H9 (cell line): Measurements from ENCODE around the gene FMC1. TPM values are rescaled to one million over a fixed set of nuclear protein-coding genes. Genes with fewer than 3 reads are reported as not detected.
A peak's percentile ranks its signal among the peaks of the same experiment; 100 is the strongest.

Experiments
- DNase-seq: peaks from one replicate; pipeline ENCODE4 v3.0.0-alpha.2; 2017
- H2AFZ ChIP-seq: one replicate; pipeline ENCODE4 v1.6.1; 2013; ENCODE audit warnings: mild to moderate bottlenecking, low read length, control low read depth, moderate library complexity
- H2AK5ac ChIP-seq: 2 replicates; pipeline ENCODE4 v1.6.1; 2013; ENCODE audit warnings: low read length, control low read depth, mixed read lengths; ENCODE audit not compliant: insufficient read length
- H2BK120ac ChIP-seq: one replicate; pipeline ENCODE4 v1.6.1; 2013; ENCODE audit warnings: low read depth, mild to moderate bottlenecking, low read length, control low read depth, inconsistent platforms; ENCODE audit not compliant: poor library complexity, severe bottlenecking
- H2BK12ac ChIP-seq: 2 replicates; pipeline ENCODE4 v1.6.1; 2013; ENCODE audit warnings: low read length, control low read depth, mixed read lengths, low read depth; ENCODE audit not compliant: insufficient read length
- H2BK15ac ChIP-seq: 2 replicates; pipeline ENCODE4 v1.6.1; 2013; ENCODE audit warnings: low read depth, low read length, control low read depth
- H2BK20ac ChIP-seq: one replicate; pipeline ENCODE4 v1.6.1; 2013; ENCODE audit warnings: low read depth, mild to moderate bottlenecking, low read length, control low read depth, inconsistent platforms; ENCODE audit not compliant: poor library complexity, severe bottlenecking
- H2BK5ac ChIP-seq: 2 replicates; pipeline ENCODE4 v1.6.1; 2013; ENCODE audit warnings: low read length, control low read depth, mixed read lengths; ENCODE audit not compliant: insufficient read length
- H3K14ac ChIP-seq: 2 replicates; pipeline ENCODE4 v1.6.1; 2013; ENCODE audit warnings: low read length, control low read depth; ENCODE audit not compliant: insufficient read depth
- H3K18ac ChIP-seq: 2 replicates; pipeline ENCODE4 v1.6.1; 2013; ENCODE audit warnings: low read depth, mild to moderate bottlenecking, mixed read lengths, low read length, control low read depth; ENCODE audit not compliant: insufficient read length
- H3K23ac ChIP-seq: 2 replicates; pipeline ENCODE4 v1.6.1; 2013; ENCODE audit warnings: low read length, control low read depth, mixed read lengths, low read depth; ENCODE audit not compliant: insufficient read length
- H3K23me2 ChIP-seq: 2 replicates; pipeline ENCODE4 v1.6.1; 2013; ENCODE audit warnings: low read depth, mild to moderate bottlenecking, mixed read lengths, low read length, control low read depth; ENCODE audit not compliant: insufficient read length, poor library complexity, severe bottlenecking
- H3K27ac ChIP-seq: 2 replicates; pipeline ENCODE4 v1.5.1; 2013; ENCODE audit warnings: low read length, control low read depth, mixed read lengths, low read depth; ENCODE audit not compliant: insufficient read length
- H3K27me3 ChIP-seq: 2 replicates; pipeline ENCODE4 v1.6.1; 2013; ENCODE audit warnings: low read length, control low read depth, inconsistent platforms; ENCODE audit not compliant: insufficient read depth
- H3K4ac ChIP-seq: 2 replicates; pipeline ENCODE4 v1.6.1; 2013; ENCODE audit warnings: low read depth, mild to moderate bottlenecking, control low read depth, inconsistent platforms, low read length, moderate library complexity
- H3K4me1 ChIP-seq: 2 replicates; pipeline ENCODE4 v1.6.1; 2013; ENCODE audit warnings: low read length, control low read depth, inconsistent platforms; ENCODE audit not compliant: insufficient read depth
- H3K4me2 ChIP-seq: 2 replicates; pipeline ENCODE4 v1.6.1; 2013; ENCODE audit warnings: low read length, control low read depth, mixed read lengths; ENCODE audit not compliant: insufficient read length, insufficient read depth
- H3K56ac ChIP-seq: 2 replicates; pipeline ENCODE4 v1.6.1; 2013; ENCODE audit warnings: low read depth, mild to moderate bottlenecking, mixed read lengths, low read length, control low read depth; ENCODE audit not compliant: insufficient read length
- H3K79me1 ChIP-seq: 2 replicates; pipeline ENCODE4 v1.6.1; 2013; ENCODE audit warnings: low read depth, mild to moderate bottlenecking, moderate library complexity, low read length, control low read depth, inconsistent platforms; ENCODE audit not compliant: insufficient read depth, poor library complexity, severe bottlenecking
- H3K79me2 ChIP-seq: 2 replicates; pipeline ENCODE4 v1.6.1; 2013; ENCODE audit warnings: low read length, control low read depth, inconsistent platforms; ENCODE audit not compliant: insufficient read depth
- H3K9ac ChIP-seq: 2 replicates; pipeline ENCODE4 v1.6.1; 2013; ENCODE audit warnings: low read length, control low read depth, mixed read lengths; ENCODE audit not compliant: insufficient read length; ENCODE audit errors: extremely low read depth
- H3K9me3 ChIP-seq: one replicate; pipeline ENCODE4 v1.6.1; 2013; ENCODE audit warnings: low read depth, low read length, inconsistent platforms; ENCODE audit not compliant: control insufficient read depth
- H3T11ph ChIP-seq: one replicate; pipeline ENCODE4 v1.6.1; 2013; ENCODE audit warnings: mild to moderate bottlenecking, low read length, control low read depth, inconsistent platforms
- H4K20me1 ChIP-seq: one replicate; pipeline ENCODE4 v1.6.1; 2013; ENCODE audit not compliant: control insufficient read depth, insufficient read length, insufficient read depth
- H4K5ac ChIP-seq: 2 replicates; pipeline ENCODE4 v1.6.1; 2013; ENCODE audit warnings: low read depth, mild to moderate bottlenecking, mixed read lengths, low read length, control low read depth; ENCODE audit not compliant: insufficient read length
- H4K8ac ChIP-seq: replicated peaks from 2 replicates; pipeline ENCODE4 v1.6.1; 2013; ENCODE audit warnings: low read length, control low read depth, mixed read lengths, low read depth; ENCODE audit not compliant: insufficient read length
- H4K91ac ChIP-seq: 2 replicates; pipeline ENCODE4 v1.6.1; 2013; ENCODE audit warnings: low read depth, mild to moderate bottlenecking, moderate library complexity, mixed read lengths, low read length, control low read depth; ENCODE audit not compliant: insufficient read length
- H3K27ac Mint-ChIP-seq, 3 experiments: 2 replicates in 2 of 3; 3 replicates in 1 of 3; pipeline ENCODE4 v1.8.0; 2020 to 2021; ENCODE audit warnings: mixed read lengths in 3 of 3, mild to moderate bottlenecking in 1 of 3, moderate library complexity in 1 of 3
- H3K27me3 Mint-ChIP-seq: 2 replicates; pipeline ENCODE4 v1.8.0; 2021; ENCODE audit warnings: low read depth, mild to moderate bottlenecking, moderate library complexity, mixed read lengths
- H3K36me3 Mint-ChIP-seq, 3 experiments: 2 replicates in 2 of 3; 3 replicates in 1 of 3; pipeline ENCODE4 v1.8.0; 2020 to 2021; ENCODE audit warnings: low read depth in 3 of 3, mixed read lengths in 3 of 3; ENCODE audit not compliant: insufficient read depth in 1 of 3
- H3K4me1 Mint-ChIP-seq, 2 experiments: 2 replicates each; pipeline ENCODE4 v1.8.0; 2020; ENCODE audit warnings: mixed read lengths in 2 of 2
- H3K4me3 Mint-ChIP-seq, 2 experiments: 2 replicates in 1 of 2; 3 replicates in 1 of 2; pipeline ENCODE4 v1.8.0; 2020 to 2021; ENCODE audit warnings: mild to moderate bottlenecking in 2 of 2, mixed read lengths in 2 of 2, moderate library complexity in 1 of 2
- H3K9me3 Mint-ChIP-seq, 2 experiments: 2 replicates in 1 of 2; 3 replicates in 1 of 2; pipeline ENCODE4 v1.8.0; 2020; ENCODE audit warnings: mild to moderate bottlenecking in 2 of 2, mixed read lengths in 2 of 2, moderate library complexity in 1 of 2
- WGBS: extraction: QIAGEN DNeasy Blood & Tissue Kit; methylation state at CpG from one replicate; pipeline ENCODE4 v1.1.7; 2013; ENCODE audit warnings: missing lambda C conversion rate, low lambda C conversion rate, mixed read lengths; ENCODE audit not compliant: insufficient read length; ENCODE audit errors: extremely low coverage; 5-methylcytosine and 5-hydroxymethylcytosine counted together
- total RNA-seq: library from RNA; stranded (reverse); gene quantifications from 2 replicates; pipeline ENCODE4 v1.2.1, GENCODE V29; 2021
- TF ChIP-seq, protein P1 (sequence below): fragments of 200-600 bp; sonication (generic); conservative IDR thresholded peaks from 3 replicates; pipeline ENCODE4 v1.8.0; 2021; ENCODE audit warnings: antibody characterized with exemption, mild to moderate bottlenecking

The FMC1 gene
- total RNA-seq, 1 experiment from 2014 or later, result 10.9 TPM

DNA sequence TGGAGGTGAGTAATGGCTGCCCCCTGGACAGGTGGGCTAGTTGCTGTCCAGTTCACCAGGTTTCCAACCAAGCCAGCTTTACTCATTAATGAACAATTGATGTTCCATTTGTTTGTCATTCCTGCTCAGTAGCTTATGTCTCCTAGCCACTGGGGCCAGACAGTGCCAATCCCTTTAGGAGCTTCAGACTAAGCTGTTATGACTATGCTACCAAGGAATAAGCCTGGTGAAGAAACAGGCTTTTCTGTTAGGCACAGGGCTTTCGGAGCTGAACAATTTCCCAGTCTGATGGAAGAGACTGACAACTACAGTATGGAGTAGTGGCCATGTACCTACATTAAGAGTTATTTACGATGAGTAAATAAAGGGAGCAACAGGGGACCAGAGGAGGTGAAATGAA is 2.1 kb upstream of the FMC1 start:
- H4K5ac ChIP-seq, result no peak overlapping the region
- H3K9me3 Mint-ChIP-seq, result peaks cover 10 to 14% of the 10 kb centered on the region in 2 experiments; a peak in 4 of 5 replicates
- H2AFZ ChIP-seq, result no peak overlapping the region
- H2AK5ac ChIP-seq, result no peak overlapping the region
- H3K4me1 Mint-ChIP-seq, result peaks cover 7 to 11% of the 10 kb centered on the region in 2 experiments
- H3T11ph ChIP-seq, result no peak overlapping the region
- H3K23me2 ChIP-seq, result peaks cover 3% of the 10 kb centered on the region
- no peak overlapping the region for H3K27ac ChIP-seq
- no peaks in the 10 kb centered on the region for H3K4me1 ChIP-seq
- TF ChIP-seq, protein P1, sequence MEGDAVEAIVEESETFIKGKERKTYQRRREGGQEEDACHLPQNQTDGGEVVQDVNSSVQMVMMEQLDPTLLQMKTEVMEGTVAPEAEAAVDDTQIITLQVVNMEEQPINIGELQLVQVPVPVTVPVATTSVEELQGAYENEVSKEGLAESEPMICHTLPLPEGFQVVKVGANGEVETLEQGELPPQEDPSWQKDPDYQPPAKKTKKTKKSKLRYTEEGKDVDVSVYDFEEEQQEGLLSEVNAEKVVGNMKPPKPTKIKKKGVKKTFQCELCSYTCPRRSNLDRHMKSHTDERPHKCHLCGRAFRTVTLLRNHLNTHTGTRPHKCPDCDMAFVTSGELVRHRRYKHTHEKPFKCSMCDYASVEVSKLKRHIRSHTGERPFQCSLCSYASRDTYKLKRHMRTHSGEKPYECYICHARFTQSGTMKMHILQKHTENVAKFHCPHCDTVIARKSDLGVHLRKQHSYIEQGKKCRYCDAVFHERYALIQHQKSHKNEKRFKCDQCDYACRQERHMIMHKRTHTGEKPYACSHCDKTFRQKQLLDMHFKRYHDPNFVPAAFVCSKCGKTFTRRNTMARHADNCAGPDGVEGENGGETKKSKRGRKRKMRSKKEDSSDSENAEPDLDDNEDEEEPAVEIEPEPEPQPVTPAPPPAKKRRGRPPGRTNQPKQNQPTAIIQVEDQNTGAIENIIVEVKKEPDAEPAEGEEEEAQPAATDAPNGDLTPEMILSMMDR, result no peak
- H3K27me3 ChIP-seq, result no peaks in the 10 kb centered on the region
- no peak overlapping the region for H3K18ac ChIP-seq
- no peak overlapping the region for H3K14ac ChIP-seq
- H3K79me1 ChIP-seq, result no peaks in the 10 kb centered on the region
- H3K56ac ChIP-seq, result no peak overlapping the region
- no peaks in the 10 kb centered on the region for H3K9me3 ChIP-seq
- H2BK12ac ChIP-seq, result no peak overlapping the region
- no peak for DNase-seq
- H4K8ac ChIP-seq, result no peak overlapping the region
- no CpG with 5 or more reads among the region's 2 CpGs for WGBS
- H2BK15ac ChIP-seq, result no peak overlapping the region
- no peak overlapping the region for H4K91ac ChIP-seq
- H3K4me2 ChIP-seq, result no peak overlapping the region
- peaks cover 14% of the 10 kb centered on the region for H3K27me3 Mint-ChIP-seq
- H2BK5ac ChIP-seq, result no peak overlapping the region
- no peak overlapping the region for H3K23ac ChIP-seq
- no peak overlapping the region for H3K27ac Mint-ChIP-seq
- H2BK120ac ChIP-seq, result no peak overlapping the region
- H3K4ac ChIP-seq, result no peak overlapping the region
- H3K4me3 Mint-ChIP-seq, result peak overlapping the region; percentile 91 to 95
- no peaks in the 10 kb centered on the region for H3K79me2 ChIP-seq
- H4K20me1 ChIP-seq, result no peaks in the 10 kb centered on the region
- H3K9ac ChIP-seq, result no peak overlapping the region
- H3K36me3 Mint-ChIP-seq, result peaks cover 3 to 11% (median 6%) of the 10 kb centered on the region in 3 experiments; a peak in 6 of 7 replicates
- H2BK20ac ChIP-seq, result no peak overlapping the region
